ENCODE results near the gene NLRC4.

DNA sequence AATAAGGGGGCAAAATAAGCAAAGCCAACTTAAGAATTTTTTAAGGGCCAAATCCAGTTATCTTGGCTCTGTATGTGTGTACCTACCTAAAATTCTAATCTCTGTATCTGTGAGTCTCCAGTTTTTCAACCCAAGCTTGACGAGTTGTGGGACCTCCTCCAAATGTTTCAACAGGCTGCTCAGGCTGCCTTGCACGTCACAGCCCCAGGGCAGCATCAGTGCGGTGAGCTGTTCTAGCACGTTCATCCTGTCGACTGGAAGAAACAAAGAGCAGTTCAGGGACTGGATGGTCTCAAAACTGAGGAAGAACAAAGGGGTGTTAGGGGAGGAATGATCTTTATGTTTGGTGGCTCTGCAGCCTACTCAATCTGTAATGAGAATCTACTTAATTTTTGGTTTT, 29.4 kb downstream of the NLRC4 start:
- no peak for TF ChIP-seq TAF1 (IDR thresholded peaks at IDR 0.05; ENCODE audit: low read depth)
- TF ChIP-seq, protein P1, sequence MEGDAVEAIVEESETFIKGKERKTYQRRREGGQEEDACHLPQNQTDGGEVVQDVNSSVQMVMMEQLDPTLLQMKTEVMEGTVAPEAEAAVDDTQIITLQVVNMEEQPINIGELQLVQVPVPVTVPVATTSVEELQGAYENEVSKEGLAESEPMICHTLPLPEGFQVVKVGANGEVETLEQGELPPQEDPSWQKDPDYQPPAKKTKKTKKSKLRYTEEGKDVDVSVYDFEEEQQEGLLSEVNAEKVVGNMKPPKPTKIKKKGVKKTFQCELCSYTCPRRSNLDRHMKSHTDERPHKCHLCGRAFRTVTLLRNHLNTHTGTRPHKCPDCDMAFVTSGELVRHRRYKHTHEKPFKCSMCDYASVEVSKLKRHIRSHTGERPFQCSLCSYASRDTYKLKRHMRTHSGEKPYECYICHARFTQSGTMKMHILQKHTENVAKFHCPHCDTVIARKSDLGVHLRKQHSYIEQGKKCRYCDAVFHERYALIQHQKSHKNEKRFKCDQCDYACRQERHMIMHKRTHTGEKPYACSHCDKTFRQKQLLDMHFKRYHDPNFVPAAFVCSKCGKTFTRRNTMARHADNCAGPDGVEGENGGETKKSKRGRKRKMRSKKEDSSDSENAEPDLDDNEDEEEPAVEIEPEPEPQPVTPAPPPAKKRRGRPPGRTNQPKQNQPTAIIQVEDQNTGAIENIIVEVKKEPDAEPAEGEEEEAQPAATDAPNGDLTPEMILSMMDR (IDR thresholded peaks at IDR 0.05; ENCODE audit: poor library complexity, severe bottlenecking), result no peak
- TF ChIP-seq EP300 (conservative IDR thresholded peaks at IDR 0.05; ENCODE audit: poor library complexity, severe bottlenecking), result no peak
- TF ChIP-seq EZH2 (IDR thresholded peaks at IDR 0.05; ENCODE audit: borderline replicate concordance, insufficient read depth, low read length, poor library complexity, severe bottlenecking), result no peak
- TF ChIP-seq, protein P2, sequence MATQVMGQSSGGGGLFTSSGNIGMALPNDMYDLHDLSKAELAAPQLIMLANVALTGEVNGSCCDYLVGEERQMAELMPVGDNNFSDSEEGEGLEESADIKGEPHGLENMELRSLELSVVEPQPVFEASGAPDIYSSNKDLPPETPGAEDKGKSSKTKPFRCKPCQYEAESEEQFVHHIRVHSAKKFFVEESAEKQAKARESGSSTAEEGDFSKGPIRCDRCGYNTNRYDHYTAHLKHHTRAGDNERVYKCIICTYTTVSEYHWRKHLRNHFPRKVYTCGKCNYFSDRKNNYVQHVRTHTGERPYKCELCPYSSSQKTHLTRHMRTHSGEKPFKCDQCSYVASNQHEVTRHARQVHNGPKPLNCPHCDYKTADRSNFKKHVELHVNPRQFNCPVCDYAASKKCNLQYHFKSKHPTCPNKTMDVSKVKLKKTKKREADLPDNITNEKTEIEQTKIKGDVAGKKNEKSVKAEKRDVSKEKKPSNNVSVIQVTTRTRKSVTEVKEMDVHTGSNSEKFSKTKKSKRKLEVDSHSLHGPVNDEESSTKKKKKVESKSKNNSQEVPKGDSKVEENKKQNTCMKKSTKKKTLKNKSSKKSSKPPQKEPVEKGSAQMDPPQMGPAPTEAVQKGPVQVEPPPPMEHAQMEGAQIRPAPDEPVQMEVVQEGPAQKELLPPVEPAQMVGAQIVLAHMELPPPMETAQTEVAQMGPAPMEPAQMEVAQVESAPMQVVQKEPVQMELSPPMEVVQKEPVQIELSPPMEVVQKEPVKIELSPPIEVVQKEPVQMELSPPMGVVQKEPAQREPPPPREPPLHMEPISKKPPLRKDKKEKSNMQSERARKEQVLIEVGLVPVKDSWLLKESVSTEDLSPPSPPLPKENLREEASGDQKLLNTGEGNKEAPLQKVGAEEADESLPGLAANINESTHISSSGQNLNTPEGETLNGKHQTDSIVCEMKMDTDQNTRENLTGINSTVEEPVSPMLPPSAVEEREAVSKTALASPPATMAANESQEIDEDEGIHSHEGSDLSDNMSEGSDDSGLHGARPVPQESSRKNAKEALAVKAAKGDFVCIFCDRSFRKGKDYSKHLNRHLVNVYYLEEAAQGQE (IDR thresholded peaks at IDR 0.05; ENCODE audit: borderline replicate concordance), result no peak

Data from neural cell (in vitro differentiated cells).